SK-N-MC (cell line): Measurements from ENCODE around the gene TBCEL.

ENCODE experiments used
- EZH2 ChIP-seq: fragments of 200-600 bp; sonication (generic); IDR thresholded peaks from one replicate; pipeline ENCODE4 v1.6.1; 2017; ENCODE audit warnings: antibody characterized with exemption
- POLR2AphosphoS5 ChIP-seq: IDR thresholded peaks from 2 replicates; pipeline ENCODE4 v1.6.1; 2012; ENCODE audit warnings: mild to moderate bottlenecking, low read depth, low read length, borderline replicate concordance

GRCh38 chr11:121134741-121135312 lies 110.9 kb downstream of the TBCEL start:
- TF ChIP-seq POLR2AphosphoS5 (no peak), EZH2 (no peak)
